Pancreas (tissue), 10 donors: ENCODE measurements around the gene SIX1. TPM values are rescaled to one million over a fixed set of nuclear protein-coding genes. Genes with fewer than 3 reads are reported as not detected.

ENCODE experiments used
- ATAC-seq, 4 donors: fragments of 200-7000 bp; cut with Tn5 transposase; one replicate each; pipeline versions ENCODE4 v1.8.0 to v1.9.1; 2020; ENCODE audit warnings: mild to moderate bottlenecking in 4 of 4, moderate library complexity in 4 of 4
- DNase-seq, 6 donors: peaks; one replicate each; pipeline ENCODE4 v3.0.0-alpha.2; 2020
- FAIRE-seq: peaks from 2 replicates; lab custom pipeline; 2012; peaks lifted over from hg19 to GRCh38; lab: Jason Lieb, UNC
- H3K27ac ChIP-seq, 4 donors: fragments of 200-600 bp; sonication (generic); 1 replicate in 3 of 4; 2 replicates in 1 of 4; pipeline versions ENCODE4 v1.5.0 to v1.8.0; 2020
- H3K27me3 ChIP-seq, 4 donors: fragments of 200-600 bp; one replicate each; pipeline ENCODE4 v1.8.0; 2021
- H3K36me3 ChIP-seq, 3 donors: fragments of 200-600 bp; sonication (generic) in 1 of 3; one replicate each; pipeline versions ENCODE4 v1.5.0 to v1.8.0; 2020 to 2021
- H3K4me1 ChIP-seq, 3 donors: fragments of 200-600 bp; one replicate each; pipeline ENCODE4 v1.8.0; 2021
- H3K4me3 ChIP-seq, 4 donors: fragments of 200-600 bp; sonication (generic) in 2 of 4; one replicate each; pipeline versions ENCODE4 v1.5.0 to v1.8.0; 2020 to 2021
- H3K9me3 ChIP-seq, 4 donors: fragments of 200-600 bp; one replicate each; pipeline ENCODE4 v1.8.0; 2021
- CTCF ChIP-seq, 4 donors: fragments of 200-600 bp; sonication (generic) in 3 of 4; IDR thresholded peaks; one replicate each; pipeline versions ENCODE4 v1.5.0 to v1.8.0; 2021; ENCODE audit warnings: antibody characterized with exemption in 4 of 4
- WGBS, 2 donors: extraction: QIAGEN DNeasy Blood & Tissue Kit; methylation state at CpG; one replicate each; pipeline ENCODE4 v1.1.7; 2013; 5-methylcytosine and 5-hydroxymethylcytosine counted together
- intact Hi-C, 3 donors: fragments of 100-400 bp; cut with DNase I; formaldehyde crosslinking; loops; one replicate each; pipeline versions ENCODE4 v1.11.1 to v1.14.2; 2022
- polyA plus RNA-seq, 2 donors: library from polyadenylated mRNA; stranded (reverse); fragments of 200-250 nt; gene quantifications; one replicate each; pipeline ENCODE4 v1.2.3, GENCODE V29; 2013
- total RNA-seq, 6 donors: library from RNA; stranded (reverse); fragmentation: NEBNext Ultra II Directional in 4 of 6; extraction: Animal tissue kit (Norgen Biotek cat#: 25700) in 4 of 6; gene quantifications; one replicate each; pipeline versions ENCODE4 v1.2.1 to v1.2.4, GENCODE V29; 2021 to 2023
- donor health status: healthy with polysubstance abuse.
- donor health status: DM: no; HTN: no; CAD: no; lungs with moderate emphysema.
- donor health status: DM: no; HTN: no; CAD: no.
- donor health status: control.
- donor health status: control.
- donor health status: Bipolar disorder and iron deficiency.
- donor health status: DM: yes; HTN: yes; CAD: no.
- donor health status: DM: no; HTN: no; CAD: no.
- donor health status: DM: no; HTN: no; CAD: no.
- donor health status: DM: yes; HTN: yes; CAD: no.

The SIX1 gene
- total RNA-seq (under 1 TPM in 3 of 6 donors, not detected in 3; 0.06 to 0.09 (median 0.06) TPM), polyA plus RNA-seq (under 1 TPM in 1 of 2 donors, not detected in 1; 0.08 TPM)

- peaks cover 16 to 91% (median 41%) of the 10 kb centered on the region in 4 donors for H3K27me3 ChIP-seq
- FAIRE-seq (no peak), ATAC-seq (peak; percentile 92 to 95 (median 94)), DNase-seq (peak; percentile 47 to 85 (median 56))
- no peak within 1 kb of the TSS for H3K27ac ChIP-seq
- TF ChIP-seq CTCF (IDR thresholded peaks at IDR 0.05) = no peak
- intact Hi-C loops = no loop called here
- no peaks in the 10 kb centered on the region for H3K36me3 ChIP-seq
- WGBS, 2 donors = 3 to 4% methylated on average over 73 to 79 of the region's 79 CpGs
- peak within 1 kb of the TSS; percentile 12 to 46 (median 30) for H3K4me3 ChIP-seq
- peaks cover 4 to 24% (median 11%) of the 10 kb centered on the region in 3 donors for H3K4me1 ChIP-seq
- H3K9me3 ChIP-seq = no peaks in the 10 kb centered on the region
Observed at GRCh38 chr14:60648934-60649874, at the start of gene SIX1. Gene SIX1 (minus strand): TSS chr14:60649477. CDS start chr14:60649189, 288 bp downstream.

- H3K36me3 ChIP-seq = no peaks in the 10 kb centered on the region
- H3K27me3 ChIP-seq = no peaks in the 10 kb centered on the region
- H3K4me3 ChIP-seq = no peak overlapping the region
- H3K27ac ChIP-seq = no peak overlapping the region
- DNase-seq (no peak), FAIRE-seq (no peak), ATAC-seq (no peak)
- WGBS, 2 donors = 72% methylated on average over 4 of the region's 4 CpGs
- no peaks in the 10 kb centered on the region for H3K4me1 ChIP-seq
- intact Hi-C loops = no loop called here
- no peaks in the 10 kb centered on the region for H3K9me3 ChIP-seq
- TF ChIP-seq CTCF (IDR thresholded peaks at IDR 0.05) = no peak
Observed at GRCh38 chr14:60695327-60695726, 46.0 kb upstream of the SIX1 start.

- H3K4me1 ChIP-seq = no peaks in the 10 kb centered on the region
- no peaks in the 10 kb centered on the region for H3K9me3 ChIP-seq
- no peaks in the 10 kb centered on the region for H3K27me3 ChIP-seq
- WGBS, 2 donors = 59 to 63% methylated on average over 3 of the region's 3 CpGs
- no peaks in the 10 kb centered on the region for H3K36me3 ChIP-seq
- H3K27ac ChIP-seq = no peak overlapping the region
- no peak overlapping the region for H3K4me3 ChIP-seq
- TF ChIP-seq CTCF (IDR thresholded peaks at IDR 0.05) = no peak
- intact Hi-C loops = no loop called here
- FAIRE-seq (no peak), DNase-seq (no peak), ATAC-seq (no peak)
Observed at GRCh38 chr14:60691383-60692113, 42.3 kb upstream of the SIX1 start.

GRCh38 chr14:60686865-60687264, 37.6 kb upstream of the SIX1 start:
- Histone ChIP-seq H3K27me3 (no peaks in the 10 kb centered on the region), H3K4me1 (no peaks in the 10 kb centered on the region), H3K4me3 (no peak overlapping the region), H3K27ac (no peak overlapping the region), H3K9me3 (no peaks in the 10 kb centered on the region), H3K36me3 (no peaks in the 10 kb centered on the region)
- intact Hi-C loops = no loop called here
- TF ChIP-seq CTCF (IDR thresholded peaks at IDR 0.05) = no peak
- FAIRE-seq (no peak), DNase-seq (no peak), ATAC-seq (peak in 2 of 4 donors; percentile 56 to 81)
